Epithelial cell of esophagus (primary cell): ENCODE results near the gene ZBTB20.

Experiments used
- DNase-seq: peaks from one replicate; pipeline ENCODE4 v3.0.0; 2010; ENCODE audit warnings: low read depth
- H3K4me3 ChIP-seq: 2 replicates; pipeline ENCODE4 v1.5.1; 2011; ENCODE audit warnings: mild to moderate bottlenecking, low read length, control low read depth
- CTCF ChIP-seq: IDR thresholded peaks from 2 replicates; pipeline ENCODE4 v1.5.1; 2011; ENCODE audit warnings: low read depth, mild to moderate bottlenecking, low read length, control low read depth, inconsistent platforms; ENCODE audit not compliant: insufficient read depth; ENCODE audit errors: missing control alignments

The ZBTB20 gene

DNA sequence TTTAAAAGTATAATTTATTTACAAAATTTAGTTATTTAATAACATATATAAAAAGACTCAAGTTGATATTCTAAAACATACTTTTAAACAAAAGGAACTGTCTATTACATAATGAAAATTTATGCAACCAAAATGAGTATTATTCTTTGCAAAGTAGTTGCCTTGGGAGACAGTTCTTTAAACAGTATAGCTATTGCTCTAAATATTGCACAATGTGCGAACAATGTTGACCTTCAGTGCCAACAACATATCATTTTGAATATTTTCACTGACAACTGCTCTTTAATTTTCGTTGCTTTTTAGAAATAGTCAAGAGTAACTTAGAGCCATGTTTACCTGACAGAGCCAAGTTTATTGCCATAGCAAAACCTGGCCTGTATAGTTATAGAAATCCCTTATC lies 124.9 kb downstream of the ZBTB20 start:
- no peak for TF ChIP-seq CTCF
- DNase-seq, result no peak
- no peak overlapping the region for H3K4me3 ChIP-seq

- DNase-seq, result no peak
- H3K4me3 ChIP-seq, result no peak overlapping the region
- no peak for TF ChIP-seq CTCF
Observed at GRCh38 chr3:115021061-115021460, 126.0 kb downstream of the ZBTB20 start.

GRCh38 chr3:115019900-115020299 lies 127.2 kb downstream of the ZBTB20 start:
- TF ChIP-seq CTCF, result no peak
- no peak for DNase-seq
- no peak overlapping the region for H3K4me3 ChIP-seq

- H3K4me3 ChIP-seq, result no peak overlapping the region
- no peak for TF ChIP-seq CTCF
- no peak for DNase-seq
Observed at GRCh38 chr3:115018694-115019093, 128.4 kb downstream of the ZBTB20 start.

DNA sequence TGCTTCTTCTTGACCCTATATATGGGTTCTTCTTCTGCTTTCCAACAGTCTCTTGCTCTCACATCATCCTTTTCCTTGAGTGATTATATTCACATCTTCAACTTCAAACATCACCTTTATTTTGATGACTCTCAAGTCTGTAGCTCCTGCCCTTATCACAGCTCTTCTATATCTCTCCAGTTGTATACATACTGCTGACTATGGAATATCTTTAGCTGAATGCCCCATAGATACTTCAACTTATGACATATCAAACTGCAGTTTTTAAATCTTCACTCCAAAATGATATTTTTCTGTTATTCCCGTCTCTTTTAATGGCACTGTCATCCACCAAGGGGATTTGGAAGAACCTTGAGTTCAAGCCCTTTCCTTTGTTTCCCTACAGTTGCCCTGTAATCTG lies 139.1 kb downstream of the ZBTB20 start:
- no peak for TF ChIP-seq CTCF
- no peak overlapping the region for H3K4me3 ChIP-seq
- DNase-seq, result no peak

DNA sequence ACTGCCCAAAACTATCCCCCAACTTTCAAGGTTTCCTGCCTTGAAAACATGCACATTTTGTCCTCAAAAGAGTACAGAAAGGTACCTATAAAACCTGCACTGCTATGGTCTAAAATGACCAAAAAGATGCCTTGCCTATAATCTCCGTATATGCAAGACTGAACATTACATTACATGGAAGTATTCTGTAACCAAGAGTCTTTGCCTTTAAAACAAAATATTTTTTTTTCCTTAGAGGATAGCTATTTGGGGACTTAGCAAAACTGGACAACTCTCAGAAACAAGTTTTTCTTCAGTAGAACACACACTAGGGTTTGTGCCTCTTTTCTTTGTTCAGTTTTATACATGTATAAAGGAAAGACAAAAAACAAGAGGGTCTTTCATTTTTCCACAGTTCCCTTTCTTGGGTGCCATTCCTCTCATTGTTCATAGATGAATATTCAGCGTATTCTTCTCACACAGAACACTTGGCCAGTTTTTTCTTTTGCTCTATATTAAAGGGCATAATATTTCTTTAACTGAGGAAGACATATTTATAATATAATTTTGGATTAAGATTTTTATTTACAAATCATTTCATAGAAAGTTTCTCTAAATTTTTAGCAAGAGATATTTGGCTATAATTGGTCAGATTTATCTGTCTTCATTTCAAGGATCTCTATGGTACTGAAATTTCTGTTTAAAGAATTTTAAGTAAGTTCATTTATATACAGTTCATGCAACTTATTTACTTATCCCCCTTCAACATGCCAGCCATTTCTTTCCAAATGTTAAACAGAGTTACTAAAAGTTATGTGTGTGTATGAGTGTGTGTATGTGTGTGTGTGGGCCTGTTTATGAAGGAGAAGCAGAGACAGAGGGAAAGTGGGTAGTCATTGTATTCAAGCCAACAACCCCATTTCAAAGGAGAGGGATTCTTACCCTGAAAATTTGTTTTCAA lies 142.6 kb downstream of the ZBTB20 start:
- no peak overlapping the region for H3K4me3 ChIP-seq
- TF ChIP-seq CTCF, result no peak
- DNase-seq, result no peak
